Suprapubic skin (tissue), 4 donors: ENCODE results near the gene SEMA6B.

Experiments
- CTCF ChIP-seq, 2 donors: fragments of 200-600 bp in 1 of 2; fragments of 450-650 bp in 1 of 2; sonication (generic) in 1 of 2; IDR thresholded peaks; one replicate each; pipeline ENCODE4 v1.5.1; 2016 to 2019; ENCODE audit warnings: antibody characterized with exemption in 2 of 2, mild to moderate bottlenecking in 1 of 2, moderate library complexity in 1 of 2
- POLR2A ChIP-seq, 2 donors: fragments of 450-650 bp; IDR thresholded peaks; one replicate each; pipeline ENCODE4 v1.6.1; 2017; ENCODE audit warnings: antibody characterized with exemption in 2 of 2, mild to moderate bottlenecking in 2 of 2, moderate library complexity in 2 of 2
- POLR2AphosphoS5 ChIP-seq, 3 donors: sonication (generic); formaldehyde crosslinking; IDR thresholded peaks; one replicate each; pipeline ENCODE4 v1.6.1; 2017; ENCODE audit warnings: antibody characterized with exemption in 3 of 3

DNA sequence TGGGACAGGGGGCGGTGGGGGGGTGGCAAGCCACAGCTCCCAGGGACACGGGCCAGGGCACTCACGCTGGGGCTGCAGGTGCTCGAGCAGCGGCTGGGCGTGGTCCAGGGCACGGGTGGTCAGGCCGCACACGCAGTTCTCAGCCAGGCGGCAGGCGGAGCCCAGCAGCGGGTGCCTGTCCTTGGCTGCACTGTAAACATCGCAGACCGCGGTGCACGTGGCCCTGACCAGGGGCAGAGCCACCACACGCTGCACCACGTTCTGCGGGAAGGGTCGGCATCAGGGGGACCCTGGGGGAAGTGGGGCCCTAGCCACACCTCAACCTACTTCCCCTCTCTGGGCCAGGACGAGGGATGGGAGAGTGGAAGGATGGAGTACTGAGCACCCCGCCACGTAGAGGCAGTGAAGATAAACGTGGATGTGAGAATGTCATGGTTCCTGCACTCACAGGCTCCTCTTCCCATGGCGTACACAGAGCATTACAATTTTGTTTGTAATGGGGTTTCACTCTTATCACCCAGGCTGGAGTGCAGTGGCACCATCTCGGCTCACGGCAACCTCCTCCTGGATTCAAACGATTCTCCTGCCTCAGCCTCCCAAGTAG, 27.8 kb downstream of the SEMA6B start:
- TF ChIP-seq POLR2AphosphoS5 (IDR thresholded peaks at IDR 0.05) (no peak), CTCF (IDR thresholded peaks at IDR 0.05) (no peak), POLR2A (IDR thresholded peaks at IDR 0.05) (no peak)
